ENCODE data around the gene BRPF1.
A peak's percentile ranks its signal among the peaks of the same experiment; 100 is the strongest.

The BRPF1 gene

GRCh38 chr3:9701711-9702110, 29.8 kb upstream of the BRPF1 start:
- no peak for DNase-seq

GRCh38 chr3:9703240-9703639, 28.3 kb upstream of the BRPF1 start:
- no peak for DNase-seq

- DNase-seq = no peak
Measured at GRCh38 chr3:9703736-9704346, 27.7 kb upstream of the BRPF1 start, which contains the start of gene CPNE9. CPNE9 (plus strand) TSS chr3:9703833; CDS start chr3:9703997, 164 bp downstream.

GRCh38 chr3:9704347-9705322, 26.9 kb upstream of the BRPF1 start:
- peak; percentile 6 for DNase-seq

- no peak for DNase-seq
Measured at GRCh38 chr3:9710174-9710739, 21.3 kb upstream of the BRPF1 start.

- no peak for DNase-seq
Measured at GRCh38 chr3:9712415-9712814, 19.1 kb upstream of the BRPF1 start.

GRCh38 chr3:9713142-9713541, 18.4 kb upstream of the BRPF1 start:
- DNase-seq = no peak

- DNase-seq = no peak
Measured at GRCh38 chr3:9715136-9715535, 16.4 kb upstream of the BRPF1 start.

- peak; percentile 43 for DNase-seq
Measured at GRCh38 chr3:9715764-9716437, 15.6 kb upstream of the BRPF1 start.

- no peak for DNase-seq
Measured at GRCh38 chr3:9716801-9717555, 14.6 kb upstream of the BRPF1 start.

- no peak for DNase-seq
Measured at GRCh38 chr3:9717563-9717962, 14.0 kb upstream of the BRPF1 start.

GRCh38 chr3:9718118-9718517, 13.4 kb upstream of the BRPF1 start:
- no peak for DNase-seq

- DNase-seq = no peak
Measured at GRCh38 chr3:9721015-9721699, 10.4 kb upstream of the BRPF1 start.

GRCh38 chr3:9721700-9722060, 9.9 kb upstream of the BRPF1 start:
- no peak for DNase-seq

- no peak for DNase-seq
Measured at GRCh38 chr3:9725775-9726515, 5.6 kb upstream of the BRPF1 start.

GRCh38 chr3:9727041-9727595, 4.4 kb upstream of the BRPF1 start:
- peak; percentile 77 for DNase-seq

GRCh38 chr3:9727743-9728142, 3.8 kb upstream of the BRPF1 start:
- no peak for DNase-seq

GRCh38 chr3:9729419-9729818, 2.1 kb upstream of the BRPF1 start:
- DNase-seq = no peak

GRCh38 chr3:9730657-9731205, 804 bp upstream of the BRPF1 start:
- no peak for DNase-seq

- peak; percentile 64 for DNase-seq
Measured at GRCh38 chr3:9732080-9732739, 675 bp downstream of the BRPF1 start.
